HFF-Myc (cell line): ENCODE data around the gene RNF150.

Experiments used
- DNase-seq: peaks from one replicate; pipeline ENCODE4 v3.0.0-alpha.2; 2011; ENCODE audit warnings: low read depth; ENCODE audit errors: extremely low read depth
- H3K4me3 ChIP-seq: replicated peaks from 2 replicates; pipeline ENCODE4 v1.5.1; 2011; ENCODE audit warnings: low read depth, mild to moderate bottlenecking, control low read depth, low read length
- CTCF ChIP-seq: IDR thresholded peaks from 2 replicates; pipeline ENCODE4 v1.5.1; 2012; ENCODE audit warnings: mild to moderate bottlenecking, low read depth, low read length, control low read depth; ENCODE audit errors: missing control alignments

RNF150 gene

GRCh38 chr4:140869446-140869845, 263.8 kb downstream of the RNF150 start:
- DNase-seq: no peak
- no peak overlapping the region for H3K4me3 ChIP-seq
- TF ChIP-seq CTCF: no peak

GRCh38 chr4:140867356-140867755, 265.9 kb downstream of the RNF150 start:
- DNase-seq: no peak
- no peak overlapping the region for H3K4me3 ChIP-seq
- TF ChIP-seq CTCF: no peak

- no peak overlapping the region for H3K4me3 ChIP-seq
- DNase-seq: no peak
- no peak for TF ChIP-seq CTCF
Observed at GRCh38 chr4:140866492-140867005, 266.7 kb downstream of the RNF150 start.

GRCh38 chr4:140865253-140866217, 267.7 kb downstream of the RNF150 start:
- TF ChIP-seq CTCF: no peak
- no peak for DNase-seq
- no peak overlapping the region for H3K4me3 ChIP-seq

- no peak overlapping the region for H3K4me3 ChIP-seq
- TF ChIP-seq CTCF: no peak
- no peak for DNase-seq
Observed at GRCh38 chr4:140863197-140863596, 270.1 kb downstream of the RNF150 start.

GRCh38 chr4:140862177-140862442, 271.2 kb downstream of the RNF150 start:
- H3K4me3 ChIP-seq: no peak overlapping the region
- TF ChIP-seq CTCF: no peak
- DNase-seq: no peak
